H54 (cell line): ENCODE results near the gene MRPL4.

ENCODE experiments used
- DNase-seq: peaks from one replicate; pipeline ENCODE4 v3.0.0; 2011; ENCODE audit warnings: low spot score, mixed read lengths; ENCODE audit not compliant: insufficient read length
- FAIRE-seq: peaks from 3 replicates; lab custom pipeline; 2011; peaks lifted over from hg19 to GRCh38; lab: Jason Lieb, UNC
- POLR2A ChIP-seq: IDR thresholded peaks from 2 replicates; pipeline ENCODE4 v1.6.1; 2011; ENCODE audit warnings: low read depth, mild to moderate bottlenecking, low read length

The MRPL4 gene

DNA sequence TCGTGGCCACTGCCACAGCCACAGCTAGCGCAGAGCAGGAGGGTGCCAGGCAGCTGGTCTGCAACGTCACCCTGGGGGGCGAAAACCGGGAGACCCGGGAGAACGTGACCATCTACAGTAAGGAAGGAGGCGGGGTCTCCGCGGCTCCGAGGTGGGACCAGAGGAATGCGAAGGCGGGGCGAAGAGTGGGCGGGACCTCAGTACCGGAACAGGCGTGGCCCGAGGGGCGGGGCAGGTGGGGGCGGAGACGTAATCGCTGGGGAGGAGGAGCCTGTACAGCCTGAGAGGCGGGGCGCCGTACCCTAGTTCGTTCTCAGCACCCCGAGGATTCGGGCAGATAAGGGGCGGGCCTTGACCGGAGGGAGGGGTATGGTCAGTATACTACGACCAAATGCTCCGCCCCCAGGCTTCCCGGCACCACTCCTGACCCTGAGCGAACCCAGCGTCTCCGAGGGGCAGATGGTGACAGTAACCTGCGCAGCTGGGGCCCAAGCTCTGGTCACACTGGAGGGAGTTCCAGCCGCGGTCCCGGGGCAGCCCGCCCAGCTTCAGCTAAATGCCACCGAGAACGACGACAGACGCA lies 40.3 kb downstream of the MRPL4 start:
- no peak for TF ChIP-seq POLR2A
- FAIRE-seq (no peak), DNase-seq (peak; percentile 67)

DNA sequence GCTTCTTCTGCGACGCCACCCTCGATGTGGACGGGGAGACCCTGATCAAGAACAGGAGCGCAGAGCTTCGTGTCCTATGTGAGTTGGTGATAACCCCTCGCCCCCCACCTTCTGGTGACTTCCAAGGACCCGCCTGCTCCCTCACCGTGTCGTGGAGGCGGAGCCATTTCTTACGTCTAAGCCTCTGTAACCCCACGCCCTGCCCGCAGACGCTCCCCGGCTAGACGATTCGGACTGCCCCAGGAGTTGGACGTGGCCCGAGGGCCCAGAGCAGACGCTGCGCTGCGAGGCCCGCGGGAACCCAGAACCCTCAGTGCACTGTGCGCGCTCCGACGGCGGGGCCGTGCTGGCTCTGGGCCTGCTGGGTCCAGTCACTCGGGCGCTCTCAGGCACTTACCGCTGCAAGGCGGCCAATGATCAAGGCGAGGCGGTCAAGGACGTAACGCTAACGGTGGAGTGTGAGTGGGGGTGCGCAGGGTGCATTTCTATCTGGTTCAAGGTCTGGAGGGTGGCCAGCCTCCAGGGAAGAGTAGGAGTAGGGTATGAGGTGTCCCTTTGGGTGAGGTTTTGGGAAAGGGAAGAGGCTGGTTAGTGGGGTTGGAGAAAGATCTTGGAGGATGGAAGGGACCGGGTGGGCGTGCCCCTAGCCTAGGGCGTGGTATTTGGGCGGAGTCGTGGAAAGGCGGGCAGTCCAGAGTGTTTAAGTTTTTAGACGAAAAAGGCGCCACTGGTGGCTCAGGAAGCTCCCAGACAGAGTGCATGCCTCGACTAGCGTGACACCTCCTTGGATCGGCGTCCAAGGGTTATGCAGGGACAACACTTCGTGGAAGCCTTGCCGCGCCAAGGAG lies 41.0 kb downstream of the MRPL4 start:
- no peak for TF ChIP-seq POLR2A
- DNase-seq (no peak), FAIRE-seq (no peak)

DNA sequence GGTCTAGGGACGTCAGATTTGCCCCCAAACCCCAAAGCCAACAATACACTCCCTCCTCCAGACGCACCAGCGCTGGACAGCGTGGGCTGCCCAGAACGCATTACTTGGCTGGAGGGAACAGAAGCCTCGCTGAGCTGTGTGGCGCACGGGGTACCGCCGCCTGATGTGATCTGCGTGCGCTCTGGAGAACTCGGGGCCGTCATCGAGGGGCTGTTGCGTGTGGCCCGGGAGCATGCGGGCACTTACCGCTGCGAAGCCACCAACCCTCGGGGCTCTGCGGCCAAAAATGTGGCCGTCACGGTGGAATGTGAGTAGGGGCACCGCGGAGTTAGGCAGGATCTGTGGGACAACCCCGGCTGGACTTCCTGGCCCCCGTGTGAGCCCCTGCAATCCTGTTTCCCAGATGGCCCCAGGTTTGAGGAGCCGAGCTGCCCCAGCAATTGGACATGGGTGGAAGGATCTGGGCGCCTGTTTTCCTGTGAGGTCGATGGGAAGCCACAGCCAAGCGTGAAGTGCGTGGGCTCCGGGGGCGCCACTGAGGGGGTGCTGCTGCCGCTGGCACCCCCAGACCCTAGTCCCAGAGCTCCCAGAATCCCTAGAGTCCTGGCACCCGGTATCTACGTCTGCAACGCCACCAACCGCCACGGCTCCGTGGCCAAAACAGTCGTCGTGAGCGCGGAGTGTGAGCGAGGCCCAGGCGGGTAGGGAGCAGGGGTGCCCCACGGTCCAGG lies 41.8 kb downstream of the MRPL4 start:
- DNase-seq = no peak
- TF ChIP-seq POLR2A = no peak
- no peak for FAIRE-seq

DNA sequence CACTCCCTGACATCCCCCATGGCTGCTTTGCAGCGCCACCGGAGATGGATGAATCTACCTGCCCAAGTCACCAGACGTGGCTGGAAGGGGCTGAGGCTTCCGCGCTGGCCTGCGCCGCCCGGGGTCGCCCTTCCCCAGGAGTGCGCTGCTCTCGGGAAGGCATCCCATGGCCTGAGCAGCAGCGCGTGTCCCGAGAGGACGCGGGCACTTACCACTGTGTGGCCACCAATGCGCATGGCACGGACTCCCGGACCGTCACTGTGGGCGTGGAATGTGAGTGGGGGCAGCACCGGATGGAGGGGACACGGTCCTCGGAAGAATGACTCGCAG lies 42.3 kb downstream of the MRPL4 start:
- DNase-seq (no peak), FAIRE-seq (no peak)
- TF ChIP-seq POLR2A = no peak

DNA sequence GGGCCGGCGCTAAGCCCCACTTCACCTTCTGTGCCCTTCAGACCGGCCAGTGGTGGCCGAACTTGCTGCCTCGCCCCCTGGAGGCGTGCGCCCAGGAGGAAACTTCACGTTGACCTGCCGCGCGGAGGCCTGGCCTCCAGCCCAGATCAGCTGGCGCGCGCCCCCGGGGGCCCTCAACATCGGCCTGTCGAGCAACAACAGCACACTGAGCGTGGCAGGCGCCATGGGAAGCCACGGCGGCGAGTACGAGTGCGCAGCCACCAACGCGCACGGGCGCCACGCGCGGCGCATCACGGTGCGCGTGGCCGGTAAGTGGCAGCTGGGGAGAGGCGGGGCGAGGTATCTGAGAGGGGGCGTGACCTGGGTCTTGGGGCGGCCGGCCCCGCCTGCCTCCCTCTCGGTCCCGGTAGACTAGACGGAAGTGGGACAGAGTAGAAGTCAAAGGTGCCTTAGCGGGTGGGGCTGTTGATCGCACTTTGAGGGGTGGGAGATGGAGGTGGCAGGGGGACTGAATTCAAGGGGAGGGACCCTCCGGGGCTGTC lies 43.4 kb downstream of the MRPL4 start:
- no peak for FAIRE-seq
- no peak for TF ChIP-seq POLR2A
- DNase-seq = no peak

DNA sequence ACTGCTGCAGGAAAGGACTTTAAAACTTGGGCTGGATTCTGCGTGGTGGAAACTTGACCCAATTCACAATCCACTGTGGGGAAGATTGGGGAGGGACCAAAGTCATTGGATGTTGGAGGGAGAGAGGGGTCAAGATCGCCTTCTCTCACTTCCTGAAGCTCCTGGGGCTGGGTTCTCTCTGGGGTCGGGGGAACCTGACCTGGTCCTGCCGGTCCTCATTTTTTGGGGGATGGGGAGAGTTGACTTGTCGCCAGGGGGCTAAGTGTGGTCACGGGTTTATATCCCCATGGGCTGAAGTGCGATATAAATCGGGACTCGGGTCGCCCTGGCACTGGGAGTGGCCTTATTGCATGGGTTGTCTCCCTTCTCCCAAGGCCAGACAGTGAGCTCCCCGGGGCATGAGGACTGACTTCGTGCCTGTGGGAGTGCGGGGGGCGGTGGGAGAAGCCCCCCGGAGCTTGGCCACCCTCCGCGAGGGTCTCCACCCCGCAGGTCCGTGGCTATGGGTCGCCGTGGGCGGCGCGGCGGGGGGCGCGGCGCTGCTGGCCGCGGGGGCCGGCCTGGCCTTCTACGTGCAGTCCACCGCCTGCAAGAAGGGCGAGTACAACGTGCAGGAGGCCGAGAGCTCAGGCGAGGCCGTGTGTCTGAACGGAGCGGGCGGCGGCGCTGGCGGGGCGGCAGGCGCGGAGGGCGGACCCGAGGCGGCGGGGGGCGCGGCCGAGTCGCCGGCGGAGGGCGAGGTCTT lies 44.0 kb downstream of the MRPL4 start:
- TF ChIP-seq POLR2A = no peak
- FAIRE-seq (no peak), DNase-seq (no peak)

DNA sequence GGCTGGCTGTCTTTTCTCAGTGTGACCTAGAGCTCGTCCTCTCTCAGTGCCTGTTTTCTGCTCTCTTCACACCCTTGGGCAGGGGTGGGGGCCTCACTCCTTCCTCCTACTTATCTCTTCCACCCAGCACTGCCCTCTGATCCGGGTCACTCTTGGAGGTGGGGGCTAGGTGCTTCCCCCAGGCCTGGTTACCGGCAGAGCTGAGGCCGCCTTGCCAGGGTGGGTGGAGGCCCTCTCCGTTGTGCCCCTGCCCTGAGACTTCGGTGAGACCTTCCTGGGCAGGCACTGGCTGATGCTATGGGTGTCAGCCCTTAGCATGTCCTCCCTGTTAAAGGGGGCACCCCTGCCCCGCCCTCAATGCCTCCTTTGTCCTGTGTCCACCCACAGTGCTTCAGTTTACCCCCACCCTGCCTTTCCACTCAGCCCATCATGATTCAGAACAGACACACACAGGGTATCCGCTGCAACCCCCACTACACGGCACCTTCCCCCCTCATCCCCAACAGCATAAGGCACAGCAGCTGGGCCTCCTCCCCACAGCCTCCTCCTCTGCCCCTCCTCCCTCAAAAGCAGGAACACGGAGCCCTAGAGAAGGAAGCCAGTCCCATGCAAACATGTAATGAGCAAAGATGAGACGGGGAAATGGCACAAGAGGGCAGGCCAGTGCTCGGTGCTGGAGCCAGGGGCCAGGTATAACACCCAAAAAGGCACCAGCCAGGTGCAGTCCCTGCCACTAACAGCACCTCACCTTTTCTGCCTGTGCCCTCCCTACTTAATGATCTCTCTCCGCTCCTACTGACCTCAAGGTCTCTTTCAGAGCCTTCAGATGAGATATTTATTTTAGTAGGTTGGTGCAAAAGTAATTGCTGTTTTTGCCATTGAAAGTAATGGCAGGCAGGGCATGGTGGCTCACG lies 47.8 kb downstream of the MRPL4 start:
- TF ChIP-seq POLR2A = no peak
- no peak for FAIRE-seq

DNA sequence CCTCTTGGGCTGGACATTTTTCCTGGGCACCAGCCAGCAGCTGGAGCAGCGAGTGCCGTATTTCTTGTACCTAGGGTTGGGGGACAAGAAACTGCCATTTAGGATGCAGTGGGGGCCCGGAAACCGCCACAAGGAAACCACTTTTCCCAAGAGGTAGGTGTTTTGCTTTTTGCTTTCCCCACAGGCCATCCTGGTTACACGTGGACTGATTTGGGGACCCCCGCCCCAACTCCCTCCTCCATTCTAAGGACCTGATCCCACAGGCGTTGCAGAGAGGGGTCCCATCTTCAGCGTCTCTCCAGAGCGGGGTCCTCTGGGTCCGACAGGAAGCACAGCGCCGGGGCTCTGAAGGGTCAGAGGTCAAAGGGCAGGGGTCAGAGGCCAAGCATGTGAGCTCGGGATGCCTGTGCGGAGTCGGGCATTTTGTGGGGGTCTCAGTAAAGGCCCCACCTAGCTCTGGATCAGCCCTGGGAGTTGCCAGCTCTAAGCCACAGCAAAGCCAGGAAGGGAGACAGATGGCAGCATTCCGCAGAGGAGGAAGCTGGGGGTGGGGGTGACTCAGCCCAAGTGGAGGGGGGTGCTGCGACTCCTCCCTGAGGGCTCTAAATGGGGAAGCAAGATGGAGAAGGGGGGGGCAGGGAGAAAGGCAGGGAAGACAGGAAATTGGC lies 53.3 kb downstream of the MRPL4 start:
- FAIRE-seq = no peak
- TF ChIP-seq POLR2A = no peak

More for the DNA sequence above, 47.8 kb downstream of the MRPL4 start:
- no peak for DNase-seq

DNA sequence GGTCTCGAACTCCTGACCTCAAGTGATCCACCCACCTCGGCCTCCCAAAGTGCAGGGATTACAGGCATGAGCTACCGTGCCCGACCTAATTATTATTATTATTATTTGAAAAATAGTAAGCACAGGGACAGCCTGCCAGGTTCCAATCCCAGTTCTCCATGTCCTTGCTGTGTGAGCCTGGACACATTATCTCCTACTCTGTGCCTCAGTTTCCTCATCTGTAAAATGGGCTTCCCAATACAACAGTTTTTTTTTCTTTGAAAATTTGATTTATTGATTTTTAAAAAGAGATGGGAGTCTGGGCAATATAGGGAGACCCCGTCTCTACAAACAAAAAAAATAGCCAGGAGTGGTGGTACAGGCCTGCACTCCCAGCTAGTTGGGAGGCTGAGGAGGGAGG lies 54.3 kb downstream of the MRPL4 start:
- no peak for TF ChIP-seq POLR2A
- FAIRE-seq (no peak), DNase-seq (no peak)

More for the DNA sequence above, 53.3 kb downstream of the MRPL4 start:
- no peak for DNase-seq

DNA sequence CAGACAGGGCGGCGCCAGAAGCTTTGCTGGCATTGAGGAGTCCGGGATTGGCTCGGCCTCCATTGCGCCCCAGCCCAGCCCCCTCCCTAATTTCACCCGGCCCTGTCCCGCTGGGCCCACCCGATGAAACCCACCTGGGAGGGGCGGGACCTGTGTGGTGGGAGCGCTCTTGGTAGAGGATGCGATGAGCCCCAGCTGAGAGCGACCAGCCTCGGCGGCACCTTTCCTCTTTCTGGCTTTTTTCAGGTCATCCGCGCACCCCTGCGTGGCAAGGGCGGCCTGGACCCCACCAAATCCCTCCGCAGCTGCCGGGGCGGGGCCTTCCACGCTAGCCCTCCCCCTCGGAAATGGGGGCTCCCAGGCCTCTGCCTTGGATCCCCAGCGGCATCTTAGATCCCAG lies 57.4 kb downstream of the MRPL4 start, which contains the start of gene ZGLP1:
Gene ZGLP1 (minus strand): TSS at position 393 of the 400 bp plus-strand sequence.
- TF ChIP-seq POLR2A = no peak
- FAIRE-seq (no peak), DNase-seq (no peak)
